Measurements from ENCODE around the gene PGM2L1.

- no peak for TF ChIP-seq EZH2 (IDR thresholded peaks at IDR 0.05; ENCODE audit: borderline replicate concordance, insufficient read depth, low read depth, low read length, poor library complexity, severe bottlenecking)
- TF ChIP-seq, protein P1, sequence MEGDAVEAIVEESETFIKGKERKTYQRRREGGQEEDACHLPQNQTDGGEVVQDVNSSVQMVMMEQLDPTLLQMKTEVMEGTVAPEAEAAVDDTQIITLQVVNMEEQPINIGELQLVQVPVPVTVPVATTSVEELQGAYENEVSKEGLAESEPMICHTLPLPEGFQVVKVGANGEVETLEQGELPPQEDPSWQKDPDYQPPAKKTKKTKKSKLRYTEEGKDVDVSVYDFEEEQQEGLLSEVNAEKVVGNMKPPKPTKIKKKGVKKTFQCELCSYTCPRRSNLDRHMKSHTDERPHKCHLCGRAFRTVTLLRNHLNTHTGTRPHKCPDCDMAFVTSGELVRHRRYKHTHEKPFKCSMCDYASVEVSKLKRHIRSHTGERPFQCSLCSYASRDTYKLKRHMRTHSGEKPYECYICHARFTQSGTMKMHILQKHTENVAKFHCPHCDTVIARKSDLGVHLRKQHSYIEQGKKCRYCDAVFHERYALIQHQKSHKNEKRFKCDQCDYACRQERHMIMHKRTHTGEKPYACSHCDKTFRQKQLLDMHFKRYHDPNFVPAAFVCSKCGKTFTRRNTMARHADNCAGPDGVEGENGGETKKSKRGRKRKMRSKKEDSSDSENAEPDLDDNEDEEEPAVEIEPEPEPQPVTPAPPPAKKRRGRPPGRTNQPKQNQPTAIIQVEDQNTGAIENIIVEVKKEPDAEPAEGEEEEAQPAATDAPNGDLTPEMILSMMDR (IDR thresholded peaks at IDR 0.05), result no peak
Measured at GRCh38 chr11:74283580-74284180, 114.6 kb downstream of the PGM2L1 start.

Measured in B cell (primary cell).